ENCODE data around the gene ADAM12. TPM values are rescaled to one million over a fixed set of nuclear protein-coding genes. Genes with fewer than 3 reads are reported as not detected.

Gene ADAM12
- total RNA-seq, 2 donors from 2014 or later = 0.71 to 1.2 TPM

DNA sequence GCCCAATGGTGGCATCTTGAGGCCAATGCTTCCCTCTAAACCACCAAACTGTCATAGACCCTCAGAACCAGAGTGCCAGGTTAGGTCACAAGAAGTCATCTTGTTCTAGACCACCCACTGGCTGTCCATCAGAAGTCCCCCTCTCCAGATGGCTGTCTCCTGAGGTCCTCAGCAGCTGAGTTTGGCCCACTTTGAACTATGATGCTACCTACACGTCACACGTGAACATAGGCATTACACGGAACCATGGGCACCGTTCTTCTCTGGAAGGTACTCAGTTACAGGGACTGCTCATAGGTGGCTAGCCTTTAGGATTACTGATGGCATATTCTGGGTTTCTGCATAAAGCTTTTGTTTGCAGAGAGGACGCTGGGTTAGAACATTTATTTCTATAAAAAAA is 166.4 kb downstream of the ADAM12 start:
- no peaks in the 10 kb centered on the region for H3K4me1 ChIP-seq
- H3K27ac ChIP-seq = no peak overlapping the region
- TF ChIP-seq, protein P1, sequence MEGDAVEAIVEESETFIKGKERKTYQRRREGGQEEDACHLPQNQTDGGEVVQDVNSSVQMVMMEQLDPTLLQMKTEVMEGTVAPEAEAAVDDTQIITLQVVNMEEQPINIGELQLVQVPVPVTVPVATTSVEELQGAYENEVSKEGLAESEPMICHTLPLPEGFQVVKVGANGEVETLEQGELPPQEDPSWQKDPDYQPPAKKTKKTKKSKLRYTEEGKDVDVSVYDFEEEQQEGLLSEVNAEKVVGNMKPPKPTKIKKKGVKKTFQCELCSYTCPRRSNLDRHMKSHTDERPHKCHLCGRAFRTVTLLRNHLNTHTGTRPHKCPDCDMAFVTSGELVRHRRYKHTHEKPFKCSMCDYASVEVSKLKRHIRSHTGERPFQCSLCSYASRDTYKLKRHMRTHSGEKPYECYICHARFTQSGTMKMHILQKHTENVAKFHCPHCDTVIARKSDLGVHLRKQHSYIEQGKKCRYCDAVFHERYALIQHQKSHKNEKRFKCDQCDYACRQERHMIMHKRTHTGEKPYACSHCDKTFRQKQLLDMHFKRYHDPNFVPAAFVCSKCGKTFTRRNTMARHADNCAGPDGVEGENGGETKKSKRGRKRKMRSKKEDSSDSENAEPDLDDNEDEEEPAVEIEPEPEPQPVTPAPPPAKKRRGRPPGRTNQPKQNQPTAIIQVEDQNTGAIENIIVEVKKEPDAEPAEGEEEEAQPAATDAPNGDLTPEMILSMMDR (IDR thresholded peaks at IDR 0.05) = no peak

DNA sequence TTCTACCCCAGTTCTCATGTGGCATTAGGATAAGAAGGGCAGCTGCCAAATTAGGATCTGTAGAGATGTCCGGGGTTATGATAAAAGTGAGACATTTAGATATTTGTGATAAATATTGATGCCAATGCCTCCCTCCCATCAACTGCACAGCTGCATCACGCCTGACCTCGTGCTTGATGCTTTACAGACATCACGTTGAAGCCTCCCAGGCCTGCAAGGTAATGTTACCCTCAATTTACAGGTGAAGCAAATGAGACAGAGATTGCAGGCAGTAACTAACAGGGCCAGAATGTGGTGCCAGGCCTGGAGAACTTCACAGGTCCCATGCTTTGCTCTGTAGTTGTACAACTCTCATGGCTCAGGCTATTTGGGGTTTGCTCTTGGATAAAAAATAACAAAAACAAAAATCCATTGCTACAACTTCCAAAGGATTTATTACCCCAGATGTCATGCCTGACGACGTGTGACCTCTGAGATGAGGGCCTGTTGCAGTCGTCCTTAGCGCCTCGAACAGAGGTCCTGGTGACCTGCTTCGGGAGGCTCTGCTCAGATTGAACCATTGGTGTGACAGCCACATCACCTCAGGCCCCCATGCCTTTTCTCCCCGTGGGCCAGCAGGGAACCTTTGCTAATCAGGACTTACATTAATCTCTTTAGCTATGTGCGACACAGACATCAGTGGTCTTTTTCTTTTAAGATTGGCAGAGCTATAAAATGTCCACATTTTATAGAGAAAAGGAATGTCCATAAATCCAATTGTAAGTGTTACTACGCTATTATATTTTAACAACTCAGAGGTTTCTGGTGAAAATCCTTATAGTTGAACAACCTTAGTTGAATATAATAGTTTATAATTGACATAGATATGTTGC is 169.3 kb downstream of the ADAM12 start:
- H3K4me3 ChIP-seq = no peak overlapping the region
- TF ChIP-seq, protein P1 (IDR thresholded peaks at IDR 0.05) = no peak
- no peaks in the 10 kb centered on the region for H3K36me3 ChIP-seq
- H3K27me3 ChIP-seq = no peaks in the 10 kb centered on the region
- no peak for DNase-seq (ENCODE audit: low spot score)
- H3K27ac ChIP-seq = no peak overlapping the region
- no peaks in the 10 kb centered on the region for H3K4me1 ChIP-seq
- H3K9me3 ChIP-seq = no peaks in the 10 kb centered on the region

More for the DNA sequence above, 166.4 kb downstream of the ADAM12 start:
- Histone ChIP-seq H3K9me3 (no peaks in the 10 kb centered on the region), H3K4me3 (no peak overlapping the region), H3K27me3 (no peaks in the 10 kb centered on the region), H3K36me3 (no peaks in the 10 kb centered on the region)
- no peak for DNase-seq (ENCODE audit: low spot score)

DNA sequence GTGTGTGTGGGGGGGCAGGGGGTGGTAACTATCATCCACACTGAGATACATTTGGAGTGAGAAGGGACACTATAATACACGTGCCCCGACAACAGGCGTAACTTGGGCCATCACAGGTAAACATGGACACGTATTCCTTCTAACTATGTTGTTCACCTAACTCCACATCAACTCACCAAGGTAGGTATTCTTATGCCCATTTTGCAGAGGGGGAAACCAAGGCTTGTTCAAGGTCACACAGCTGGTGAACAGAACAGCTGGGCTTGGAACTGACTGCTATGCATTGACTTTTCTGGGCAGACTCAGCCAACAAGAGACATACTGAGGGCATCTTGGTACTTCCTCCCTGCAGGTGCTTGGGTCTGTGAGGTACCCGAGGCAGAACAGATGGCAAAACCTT is 170.1 kb downstream of the ADAM12 start:
- TF ChIP-seq, protein P1 (IDR thresholded peaks at IDR 0.05) = no peak

DNA sequence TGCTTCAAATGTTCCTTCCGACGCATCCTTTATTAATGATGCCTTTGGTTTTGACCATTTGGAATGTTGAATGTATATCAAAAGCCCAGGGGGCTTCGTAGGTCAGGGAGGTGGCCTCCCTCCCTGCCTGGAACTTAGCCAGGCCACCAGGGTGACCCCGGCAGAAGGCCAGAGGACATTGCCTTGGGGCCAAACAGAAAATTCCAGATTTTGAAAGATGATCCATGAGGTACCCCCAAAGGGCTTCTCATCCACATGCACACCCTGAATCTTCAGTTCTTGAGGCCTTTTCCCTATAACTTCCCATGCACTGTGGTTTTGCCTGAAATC is 171.7 kb downstream of the ADAM12 start:
- TF ChIP-seq, protein P1 (IDR thresholded peaks at IDR 0.05) = no peak
- Histone ChIP-seq H3K4me3 (no peak overlapping the region), H3K4me1 (no peaks in the 10 kb centered on the region), H3K27me3 (no peaks in the 10 kb centered on the region), H3K9me3 (no peaks in the 10 kb centered on the region), H3K27ac (no peak overlapping the region), H3K36me3 (no peaks in the 10 kb centered on the region)
- no peak for DNase-seq (ENCODE audit: low spot score)

More for the DNA sequence above, 170.1 kb downstream of the ADAM12 start:
- Histone ChIP-seq H3K27me3 (no peaks in the 10 kb centered on the region), H3K4me3 (no peak overlapping the region), H3K27ac (no peak overlapping the region), H3K9me3 (no peaks in the 10 kb centered on the region), H3K36me3 (no peaks in the 10 kb centered on the region), H3K4me1 (no peaks in the 10 kb centered on the region)
- no peak for DNase-seq (ENCODE audit: low spot score)

DNA sequence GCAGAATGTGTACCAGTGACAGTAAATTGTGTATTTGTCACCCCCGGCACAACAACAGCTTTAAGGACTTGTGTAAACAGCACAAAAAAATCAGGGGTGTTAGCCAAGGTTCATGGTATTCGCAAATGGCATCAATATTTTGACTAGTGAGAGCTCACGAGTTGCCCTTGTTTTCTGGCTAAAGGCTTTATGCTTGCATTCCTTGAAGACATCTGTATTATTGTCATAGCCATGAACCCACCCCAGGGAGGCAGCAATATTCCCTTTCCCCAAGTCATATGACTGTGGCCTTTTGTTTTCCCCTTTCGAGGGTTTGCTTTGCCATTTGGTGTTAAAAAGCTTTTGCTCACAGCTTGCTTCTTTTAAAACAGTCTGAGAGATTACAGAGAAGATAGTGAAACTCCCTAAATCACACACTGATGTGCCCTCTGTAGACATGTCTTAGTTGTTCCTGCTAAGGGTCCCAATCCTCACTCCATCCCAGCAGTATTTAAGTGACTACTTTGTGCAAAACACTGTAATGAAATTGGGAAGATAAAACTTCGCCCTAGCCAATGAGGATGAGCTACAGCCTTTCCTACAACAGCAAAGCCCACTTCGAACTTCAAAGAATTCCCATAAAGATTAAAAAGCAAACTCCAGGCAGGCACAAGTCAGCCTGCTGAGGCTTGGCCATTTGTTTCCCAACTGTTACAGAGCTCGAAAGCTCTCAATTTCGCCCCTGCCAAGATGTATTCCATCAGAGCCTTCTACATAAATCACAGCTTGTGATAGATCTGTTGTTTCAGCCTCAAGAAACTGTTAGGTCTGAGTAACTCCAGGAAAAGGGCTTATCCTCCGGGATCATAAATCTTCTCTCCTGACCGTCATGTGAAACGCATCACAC is 172.3 kb downstream of the ADAM12 start:
- no peaks in the 10 kb centered on the region for H3K9me3 ChIP-seq
- H3K27me3 ChIP-seq = no peaks in the 10 kb centered on the region
- TF ChIP-seq, protein P1 (IDR thresholded peaks at IDR 0.05) = no peak
- DNase-seq (ENCODE audit: low spot score) = no peak
- H3K27ac ChIP-seq = no peak overlapping the region
- H3K4me1 ChIP-seq = no peaks in the 10 kb centered on the region
- no peaks in the 10 kb centered on the region for H3K36me3 ChIP-seq
- no peak overlapping the region for H3K4me3 ChIP-seq
